H1 (cell line): Measurements from ENCODE around the gene KLHDC7B. TPM values are rescaled to one million over a fixed set of nuclear protein-coding genes. Genes with fewer than 3 reads are reported as not detected.

ENCODE experiments used
- CHD1 ChIP-seq: IDR thresholded peaks from 2 replicates; pipeline ENCODE4 v1.6.1; 2012; ENCODE audit warnings: low read depth, low read length, improper control_type of control experiment
- GTF2F1 ChIP-seq: IDR thresholded peaks from 2 replicates; pipeline ENCODE4 v1.6.1; 2012; ENCODE audit warnings: low read depth, low read length, improper control_type of control experiment, borderline replicate concordance
- HDAC2 ChIP-seq, 2 experiments: fragments of 300-600 bp in 1 of 2; sonication (generic) in 1 of 2; IDR thresholded peaks; 2 replicates each; pipeline ENCODE4 v1.6.1; 2011 to 2012; ENCODE audit warnings: low read depth in 2 of 2, low read length in 2 of 2, mild to moderate bottlenecking in 2 of 2, moderate library complexity in 2 of 2, borderline replicate concordance in 1 of 2, inconsistent platforms in 1 of 2
- KDM4A ChIP-seq: IDR thresholded peaks from one replicate; pipeline ENCODE4 v1.7.1; 2012; ENCODE audit warnings: low read depth, mild to moderate bottlenecking, moderate library complexity, low read length, inconsistent platforms; ENCODE audit not compliant: severe bottlenecking
- TCF12 ChIP-seq: IDR thresholded peaks from 2 replicates; pipeline ENCODE4 v1.6.1; 2011; ENCODE audit warnings: low read depth, mild to moderate bottlenecking, low read length
- USF2 ChIP-seq: IDR thresholded peaks from 2 replicates; pipeline ENCODE4 v1.6.1; 2011; ENCODE audit warnings: low read length, improper control_type of control experiment
- polyA plus RNA-seq, 7 experiments: library from polyadenylated mRNA; depleted of rRNA in 3 of 7; stranded (reverse) in 5 of 7; unstranded in 2 of 7; fragments of >200 nt in 5 of 7; fragments of 200-250 nt in 2 of 7; gene quantifications; 1 replicate in 5 of 7; 2 replicates in 1 of 7; 4 replicates in 1 of 7; pipeline versions ENCODE4 v1.2.1 to v1.2.3, GENCODE V29; 2011 to 2013; ENCODE audit warnings: missing spikeins in 2 of 7, mixed read lengths in 2 of 7
- total RNA-seq: library from RNA; stranded (reverse); fragmentation: NEBNext Ultra II Directional; extraction: Animal tissue kit (Norgen Biotek cat#: 25700); gene quantifications from 2 replicates; pipeline ENCODE4 v1.2.1, GENCODE V29; 2021

Gene KLHDC7B
- total and polyA plus RNA-seq, 2 of the 8 experiments (the other 6 are each of a cell fraction or from before 2014, with no cell fraction given) = not detected

GRCh38 chr22:50500452-50500851 is 45.2 kb upstream of the KLHDC7B start (continued):
- TF ChIP-seq GTF2F1 (no peak), USF2 (no peak), KDM4A (no peak), HDAC2 (IDR thresholded peaks at IDR 0.05; ENCODE audit: borderline replicate concordance in 1 of 2, low read depth in 2 of 2, low read length in 2 of 2) (no peak), CHD1 (no peak), TCF12 (no peak)
